ENCODE results near the gene SPRING1.
A peak's percentile ranks its signal among the peaks of the same experiment; 100 is the strongest.

The SPRING1 gene

GRCh38 chr12:116735951-116736599, 1.8 kb downstream of the SPRING1 start:
- TF ChIP-seq EZH2phosphoT487 (conservative IDR thresholded peaks at IDR 0.05; ENCODE audit: low read length) (no peak), CTCF (IDR thresholded peaks at IDR 0.05; ENCODE audit: insufficient read depth, low read length, poor library complexity, severe bottlenecking) (no peak)
- peaks cover 72% of the 10 kb centered on the region for H3K79me2 ChIP-seq (ENCODE audit: insufficient read depth, low read length)
- peaks cover 7% of the 10 kb centered on the region; the same call in 1 of the 2 replicates for H3K36me3 ChIP-seq (ENCODE audit: low read length)
- H3K4me3 ChIP-seq (ENCODE audit: insufficient read depth, low read length, poor library complexity, severe bottlenecking) = peak overlapping the region; percentile 80
- H2AFZ ChIP-seq (ENCODE audit: low read depth, low read length, severe bottlenecking) = no peak overlapping the region
- peak overlapping the region; percentile 84 for H3K4me2 ChIP-seq (ENCODE audit: low read depth, low read length, poor library complexity, severe bottlenecking)
- peak overlapping the region; percentile 78 for H3K9ac ChIP-seq (ENCODE audit: low read length)
- no peaks in the 10 kb centered on the region for H3K27me3 ChIP-seq (ENCODE audit: low read length)
- H3K9me2 ChIP-seq (replicated peaks; ENCODE audit: insufficient read depth, low read length) = no peaks in the 10 kb centered on the region
- H3K9me3 ChIP-seq (ENCODE audit: insufficient read depth, low read length) = no peaks in the 10 kb centered on the region
- no peaks in the 10 kb centered on the region for H4K20me1 ChIP-seq (ENCODE audit: low read depth, low read length)
- no peak overlapping the region for H3K27ac ChIP-seq (ENCODE audit: low read depth, low read length)
- H3F3A ChIP-seq (ENCODE audit: insufficient read depth) = no peaks in the 10 kb centered on the region

- no peaks in the 10 kb centered on the region for H4K20me1 ChIP-seq (ENCODE audit: low read depth, low read length)
- peaks cover 7% of the 10 kb centered on the region; the same call in 1 of the 2 replicates for H3K36me3 ChIP-seq (ENCODE audit: low read length)
- H3K27me3 ChIP-seq (ENCODE audit: low read length) = no peaks in the 10 kb centered on the region
- no peak overlapping the region for H3K27ac ChIP-seq (ENCODE audit: low read depth, low read length)
- H3K4me3 ChIP-seq (ENCODE audit: insufficient read depth, low read length, poor library complexity, severe bottlenecking) = no peak overlapping the region
- no peaks in the 10 kb centered on the region for H3K9me2 ChIP-seq (replicated peaks; ENCODE audit: insufficient read depth, low read length)
- H3K9ac ChIP-seq (ENCODE audit: low read length) = no peak overlapping the region
- H3K79me2 ChIP-seq (ENCODE audit: insufficient read depth, low read length) = peaks cover 82% of the 10 kb centered on the region
- H2AFZ ChIP-seq (ENCODE audit: low read depth, low read length, severe bottlenecking) = no peak overlapping the region
- TF ChIP-seq EZH2phosphoT487 (conservative IDR thresholded peaks at IDR 0.05; ENCODE audit: low read length) (no peak), CTCF (IDR thresholded peaks at IDR 0.05; ENCODE audit: insufficient read depth, low read length, poor library complexity, severe bottlenecking) (no peak)
- H3K4me2 ChIP-seq (ENCODE audit: low read depth, low read length, poor library complexity, severe bottlenecking) = no peak overlapping the region
- H3F3A ChIP-seq (ENCODE audit: insufficient read depth) = no peaks in the 10 kb centered on the region
- no peaks in the 10 kb centered on the region for H3K9me3 ChIP-seq (ENCODE audit: insufficient read depth, low read length)
Measured at GRCh38 chr12:116735084-116735483, 2.8 kb downstream of the SPRING1 start.

GRCh38 chr12:116734156-116734768, 3.6 kb downstream of the SPRING1 start:
- Histone ChIP-seq H3K79me2 (ENCODE audit: insufficient read depth, low read length) (peaks cover 82% of the 10 kb centered on the region), H3K9me3 (ENCODE audit: insufficient read depth, low read length) (no peaks in the 10 kb centered on the region), H2AFZ (ENCODE audit: low read depth, low read length, severe bottlenecking) (no peak overlapping the region), H3K9ac (ENCODE audit: low read length) (no peak overlapping the region), H3K4me2 (ENCODE audit: low read depth, low read length, poor library complexity, severe bottlenecking) (no peak overlapping the region), H3K36me3 (ENCODE audit: low read length) (peaks cover 7% of the 10 kb centered on the region; the same call in 1 of the 2 replicates), H3K4me3 (ENCODE audit: insufficient read depth, low read length, poor library complexity, severe bottlenecking) (no peak overlapping the region), H3K9me2 (replicated peaks; ENCODE audit: insufficient read depth, low read length) (no peaks in the 10 kb centered on the region), H4K20me1 (ENCODE audit: low read depth, low read length) (0 out of 2 replicates have a peak, but pooled peaks cover 3% of the 10 kb centered on the region), H3F3A (ENCODE audit: insufficient read depth) (no peaks in the 10 kb centered on the region), H3K27ac (ENCODE audit: low read depth, low read length) (no peak overlapping the region), H3K27me3 (ENCODE audit: low read length) (no peaks in the 10 kb centered on the region)
- TF ChIP-seq EZH2phosphoT487 (conservative IDR thresholded peaks at IDR 0.05; ENCODE audit: low read length) = no peak
- TF ChIP-seq CTCF (IDR thresholded peaks at IDR 0.05; ENCODE audit: insufficient read depth, low read length, poor library complexity, severe bottlenecking) = no peak
